GM12878 (cell line): ENCODE measurements around the gene SKIDA1.

Experiments
- BCL11A ChIP-seq: IDR thresholded peaks from 2 replicates; pipeline ENCODE4 v1.6.1; 2011; ENCODE audit warnings: low read depth, low read length
- CREM ChIP-seq: IDR thresholded peaks from 2 replicates; pipeline ENCODE4 v1.6.1; 2014; ENCODE audit warnings: antibody characterized with exemption, low read depth
- FOS ChIP-seq: IDR thresholded peaks from 3 replicates; pipeline ENCODE4 v1.6.1; 2011; ENCODE audit warnings: borderline replicate concordance; ENCODE audit not compliant: insufficient read length; ENCODE audit errors: extremely low read depth
- POLR2A ChIP-seq: IDR thresholded peaks from 2 replicates; pipeline ENCODE4 v1.6.1; 2011; ENCODE audit warnings: low read depth, mild to moderate bottlenecking, low read length
- RAD21 ChIP-seq: IDR thresholded peaks from 2 replicates; pipeline ENCODE4 v1.6.1; 2011; ENCODE audit warnings: mild to moderate bottlenecking, low read depth, low read length, moderate library complexity; ENCODE audit not compliant: insufficient read depth
- ZNF687 ChIP-seq: fragments of 450-650 bp; IDR thresholded peaks from 2 replicates; pipeline ENCODE4 v1.6.1; 2017; ENCODE audit warnings: mild to moderate bottlenecking, moderate library complexity
- ZSCAN29 ChIP-seq: fragments of 450-650 bp; IDR thresholded peaks from 2 replicates; pipeline ENCODE4 v1.6.1; 2017; ENCODE audit warnings: mild to moderate bottlenecking, moderate library complexity
- TF ChIP-seq, protein P1 (sequence below), 3 experiments: IDR thresholded peaks in 2 of 3; conservative IDR thresholded peaks in 1 of 3; 2 replicates each; pipeline ENCODE4 v1.5.1; 2011; ENCODE audit warnings: low read depth in 3 of 3, low read length in 3 of 3, mild to moderate bottlenecking in 3 of 3, control low read depth in 2 of 3, moderate library complexity in 2 of 3, inconsistent platforms in 1 of 3, mixed read lengths in 1 of 3; ENCODE audit not compliant: control insufficient read depth in 2 of 3, insufficient read depth in 1 of 3; ENCODE audit errors: extremely low read depth in 1 of 3

- TF ChIP-seq RAD21 (no peak), ZNF687 (no peak), POLR2A (no peak), ZSCAN29 (no peak), BCL11A (no peak), FOS (no peak), CREM (no peak)
- TF ChIP-seq, protein P1, sequence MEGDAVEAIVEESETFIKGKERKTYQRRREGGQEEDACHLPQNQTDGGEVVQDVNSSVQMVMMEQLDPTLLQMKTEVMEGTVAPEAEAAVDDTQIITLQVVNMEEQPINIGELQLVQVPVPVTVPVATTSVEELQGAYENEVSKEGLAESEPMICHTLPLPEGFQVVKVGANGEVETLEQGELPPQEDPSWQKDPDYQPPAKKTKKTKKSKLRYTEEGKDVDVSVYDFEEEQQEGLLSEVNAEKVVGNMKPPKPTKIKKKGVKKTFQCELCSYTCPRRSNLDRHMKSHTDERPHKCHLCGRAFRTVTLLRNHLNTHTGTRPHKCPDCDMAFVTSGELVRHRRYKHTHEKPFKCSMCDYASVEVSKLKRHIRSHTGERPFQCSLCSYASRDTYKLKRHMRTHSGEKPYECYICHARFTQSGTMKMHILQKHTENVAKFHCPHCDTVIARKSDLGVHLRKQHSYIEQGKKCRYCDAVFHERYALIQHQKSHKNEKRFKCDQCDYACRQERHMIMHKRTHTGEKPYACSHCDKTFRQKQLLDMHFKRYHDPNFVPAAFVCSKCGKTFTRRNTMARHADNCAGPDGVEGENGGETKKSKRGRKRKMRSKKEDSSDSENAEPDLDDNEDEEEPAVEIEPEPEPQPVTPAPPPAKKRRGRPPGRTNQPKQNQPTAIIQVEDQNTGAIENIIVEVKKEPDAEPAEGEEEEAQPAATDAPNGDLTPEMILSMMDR (IDR thresholded peaks at IDR 0.05 in 2 of 3, conservative IDR thresholded peaks at IDR 0.05 in 1 of 3; ENCODE audit: control insufficient read depth in 2 of 3, extremely low read depth in 1 of 3, insufficient read depth in 1 of 3, low read depth in 3 of 3, low read length in 3 of 3), result no peak
Measured at GRCh38 chr10:21518641-21519396, 6.7 kb downstream of the SKIDA1 start.
